WTC11 (cell line): ENCODE results near the gene KRR1.
"Not testable (repeated sequence)": the region's sequence is repeated elsewhere in the genome, so short reads cannot be mapped to it uniquely, and the experiment has no call there.

Experiments used
- CREB1 ChIP-seq: sonication (generic); formaldehyde crosslinking; IDR thresholded peaks from 2 replicates; pipeline ENCODE4 v1.8.0; 2023; ENCODE audit warnings: mild to moderate bottlenecking, missing genetic modification reagents
- CTCF ChIP-seq: fragments of 200-600 bp; IDR thresholded peaks from 2 replicates; pipeline ENCODE4 v1.8.0; 2022; ENCODE audit warnings: antibody characterized with exemption
- IRF2 ChIP-seq: sonication (generic); formaldehyde crosslinking; IDR thresholded peaks from 2 replicates; pipeline ENCODE4 v1.8.0; 2022; ENCODE audit warnings: low read depth, missing genetic modification reagents, borderline replicate concordance
- NFYB ChIP-seq: sonication (generic); formaldehyde crosslinking; conservative IDR thresholded peaks from 2 replicates; pipeline ENCODE4 v1.8.0; 2022; ENCODE audit warnings: low read depth, missing genetic modification reagents
- SMAD4 ChIP-seq: sonication (generic); formaldehyde crosslinking; IDR thresholded peaks from 2 replicates; pipeline ENCODE4 v1.8.0; 2022; ENCODE audit warnings: mild to moderate bottlenecking, missing genetic modification reagents
- SP1 ChIP-seq: sonication (generic); formaldehyde crosslinking; conservative IDR thresholded peaks from 2 replicates; pipeline ENCODE4 v1.8.1; 2022; ENCODE audit warnings: missing genetic modification reagents
- USF1 ChIP-seq: sonication (generic); formaldehyde crosslinking; IDR thresholded peaks from 2 replicates; pipeline ENCODE4 v1.8.0; 2022; ENCODE audit warnings: mild to moderate bottlenecking, missing genetic modification reagents
- USF2 ChIP-seq: sonication (generic); formaldehyde crosslinking; IDR thresholded peaks from 2 replicates; pipeline ENCODE4 v1.8.1; 2023; ENCODE audit warnings: mild to moderate bottlenecking, missing genetic modification reagents, moderate library complexity
- ZNF423 ChIP-seq: fragments of 250-450 bp; sonication (Bioruptor Pico); IDR thresholded peaks from 2 replicates; pipeline ENCODE4 v2.1.2; 2022; ENCODE audit warnings: mild to moderate bottlenecking, moderate library complexity
- ZNF512 ChIP-seq: sonication (generic); formaldehyde crosslinking; IDR thresholded peaks from 2 replicates; pipeline ENCODE4 v1.8.1; 2022; ENCODE audit warnings: missing genetic modification reagents, borderline replicate concordance

GRCh38 chr12:75442454-75442853 lies 69.0 kb downstream of the KRR1 start:
- not testable (repeated sequence) for TF ChIP-seq ZNF512 (CRISPR knock-in tag); IRF2 (CRISPR knock-in tag); CTCF; USF1 (CRISPR knock-in tag); USF2 (CRISPR knock-in tag); ZNF423 (CRISPR knock-in tag); CREB1 (CRISPR knock-in tag); SMAD4 (CRISPR knock-in tag); NFYB (CRISPR knock-in tag); SP1 (CRISPR knock-in tag)
